Mesendoderm (in vitro differentiated cells): Measurements from ENCODE around the gene PCP2.
A peak's percentile ranks its signal among the peaks of the same experiment; 100 is the strongest.
"Not testable (repeated sequence)": the region's sequence is repeated elsewhere in the genome, so short reads cannot be mapped to it uniquely, and the experiment has no call there.

Experiments used
- DNase-seq: peaks from one replicate; pipeline ENCODE4 v3.0.0; 2013
- H2AK5ac ChIP-seq: 2 replicates; pipeline ENCODE4 v1.6.1; 2013; ENCODE audit warnings: low read length, inconsistent platforms
- H2BK120ac ChIP-seq: 2 replicates; pipeline ENCODE4 v1.6.1; 2013; ENCODE audit warnings: low read depth, mild to moderate bottlenecking, low read length, moderate library complexity, mixed read lengths
- H2BK15ac ChIP-seq: replicated peaks from 2 replicates; pipeline ENCODE4 v1.6.1; 2013; ENCODE audit warnings: low read depth, mild to moderate bottlenecking, moderate library complexity
- H2BK5ac ChIP-seq: 2 replicates; pipeline ENCODE4 v1.6.1; 2013; ENCODE audit warnings: low read length, inconsistent platforms
- H3K18ac ChIP-seq: 2 replicates; pipeline ENCODE4 v1.6.1; 2013; ENCODE audit warnings: mild to moderate bottlenecking, low read length, mixed read lengths
- H3K23ac ChIP-seq: one replicate; pipeline ENCODE4 v1.6.1; 2013; ENCODE audit warnings: low read length
- H3K27ac ChIP-seq: 2 replicates; pipeline ENCODE4 v1.5.1; 2013; ENCODE audit warnings: low read depth, mild to moderate bottlenecking, inconsistent platforms, low read length, moderate library complexity
- H3K27me3 ChIP-seq: 2 replicates; pipeline ENCODE4 v1.6.1; 2013; ENCODE audit warnings: low read length, control low read depth, mild to moderate bottlenecking, inconsistent platforms; ENCODE audit not compliant: insufficient read depth, poor library complexity
- H3K36me3 ChIP-seq: 2 replicates; pipeline ENCODE4 v1.6.1; 2013; ENCODE audit warnings: low read length, inconsistent platforms; ENCODE audit not compliant: control insufficient read depth, insufficient read depth
- H3K4ac ChIP-seq: one replicate; pipeline ENCODE4 v1.6.1; 2013; ENCODE audit warnings: low read depth, mild to moderate bottlenecking, low read length, moderate library complexity
- H3K4me1 ChIP-seq: 2 replicates; pipeline ENCODE4 v1.6.1; 2013; ENCODE audit warnings: low read depth, low read length, inconsistent platforms; ENCODE audit not compliant: control insufficient read depth
- H3K4me2 ChIP-seq: 2 replicates; pipeline ENCODE4 v1.6.1; 2013; ENCODE audit warnings: low read length
- H3K4me3 ChIP-seq: 2 replicates; pipeline ENCODE4 v1.5.1; 2013; ENCODE audit warnings: mild to moderate bottlenecking, low read length
- H3K56ac ChIP-seq: one replicate; pipeline ENCODE4 v1.6.1; 2013; ENCODE audit warnings: low read length
- H3K79me1 ChIP-seq: 2 replicates; pipeline ENCODE4 v1.6.1; 2013; ENCODE audit warnings: low read length, inconsistent platforms
- H3K79me2 ChIP-seq: 2 replicates; pipeline ENCODE4 v1.6.1; 2013; ENCODE audit warnings: mild to moderate bottlenecking, low read length; ENCODE audit not compliant: control insufficient read depth, insufficient read depth
- H3K9ac ChIP-seq: 2 replicates; pipeline ENCODE4 v1.6.1; 2013; ENCODE audit warnings: low read length, inconsistent platforms
- H4K5ac ChIP-seq: one replicate; pipeline ENCODE4 v1.6.1; 2013; ENCODE audit warnings: low read length
- H4K8ac ChIP-seq: one replicate; pipeline ENCODE4 v1.6.1; 2013; ENCODE audit warnings: low read depth, mild to moderate bottlenecking, control low read depth, low read length, moderate library complexity
- WGBS: extraction: QIAGEN DNeasy Blood & Tissue Kit; methylation state at CpG from one replicate; pipeline ENCODE4 v1.1.7; 2013; ENCODE audit warnings: low lambda C conversion rate, missing lambda C conversion rate; ENCODE audit not compliant: insufficient coverage; ENCODE audit errors: extremely low coverage; 5-methylcytosine and 5-hydroxymethylcytosine counted together

The PCP2 gene

DNA sequence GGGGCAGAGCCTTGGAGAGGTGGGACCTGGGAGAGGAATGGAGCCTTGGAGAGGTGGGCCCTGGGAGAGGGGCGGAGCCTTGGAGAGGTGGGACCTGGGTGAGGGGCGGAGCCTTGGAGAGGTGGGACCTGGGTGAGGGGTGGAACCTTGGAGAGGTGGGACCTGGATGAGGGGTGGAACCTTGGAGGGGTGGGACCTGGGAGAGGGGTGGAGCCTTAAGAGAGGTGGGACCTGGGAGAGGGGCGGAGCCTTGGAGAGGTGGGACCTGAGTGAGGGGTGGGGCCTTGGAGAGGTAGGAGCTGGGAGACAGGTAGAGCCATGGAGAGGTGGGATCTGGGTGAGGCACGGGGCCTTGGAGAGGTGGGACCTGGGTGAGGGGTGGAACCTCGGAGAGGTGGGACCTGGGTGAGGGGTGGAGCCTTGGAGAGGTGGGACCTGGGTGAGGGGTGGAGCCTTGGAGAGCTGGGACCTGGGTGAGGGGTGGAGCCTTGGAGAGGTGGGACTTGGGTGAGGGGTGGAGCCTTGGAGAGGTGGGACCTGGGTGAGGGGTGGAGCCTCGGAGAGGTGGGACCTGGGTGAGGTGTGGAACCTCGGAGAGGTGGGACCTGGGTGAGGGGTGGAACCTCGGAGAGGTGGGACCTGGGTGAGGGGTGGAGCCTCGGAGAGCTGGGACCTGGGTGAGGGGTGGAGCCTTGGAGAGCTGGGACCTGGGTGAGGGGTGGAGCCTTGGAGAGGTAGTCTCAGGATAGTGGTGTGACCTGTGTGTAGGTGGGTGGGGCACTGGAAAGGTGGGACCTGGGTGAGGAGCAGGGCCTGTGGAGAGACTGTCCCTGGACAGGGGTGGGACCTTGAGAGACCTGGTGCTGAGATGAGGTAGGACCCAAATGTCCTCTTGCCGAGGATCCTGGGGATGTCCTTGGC, 10.4 kb upstream of the PCP2 start:
- not testable (repeated sequence) for H3K18ac ChIP-seq, H3K9ac ChIP-seq, H3K4me2 ChIP-seq, H3K27ac ChIP-seq, H3K27me3 ChIP-seq, H3K36me3 ChIP-seq, H2BK120ac ChIP-seq, H2AK5ac ChIP-seq, H3K56ac ChIP-seq, H3K79me2 ChIP-seq, H3K79me1 ChIP-seq, H2BK15ac ChIP-seq, H3K23ac ChIP-seq, H4K8ac ChIP-seq, H2BK5ac ChIP-seq, H3K4me1 ChIP-seq, H3K4ac ChIP-seq, H3K4me3 ChIP-seq, H4K5ac ChIP-seq
- DNase-seq, result peak; percentile 79
- no CpG with 5 or more reads among the region's 10 CpGs for WGBS

DNA sequence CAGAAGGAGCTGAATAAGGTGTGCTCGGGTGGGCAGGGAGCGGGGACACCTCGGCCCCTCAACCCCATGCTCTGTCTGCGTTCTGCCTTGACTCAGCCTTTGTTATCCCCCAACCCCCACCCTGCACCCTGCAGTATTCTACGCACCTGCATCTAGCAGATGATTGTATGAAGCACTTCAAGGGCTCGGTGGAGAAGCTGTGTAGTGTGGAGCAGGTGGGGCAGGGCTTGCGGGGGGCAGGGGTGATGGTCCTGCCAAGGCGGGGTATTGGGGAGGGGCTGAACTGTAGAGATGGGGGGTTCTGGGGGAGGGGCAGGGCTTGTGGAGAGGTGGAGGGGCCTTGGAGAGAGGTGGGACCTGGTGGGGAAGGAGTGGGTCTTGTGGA, 9.5 kb upstream of the PCP2 start:
- H2AK5ac ChIP-seq, result no peak overlapping the region
- H3K27ac ChIP-seq, result no peak overlapping the region
- no peak overlapping the region for H3K9ac ChIP-seq
- no CpG with 5 or more reads among the region's 8 CpGs for WGBS
- no peak overlapping the region for H2BK15ac ChIP-seq
- H3K4me1 ChIP-seq, result no peaks in the 10 kb centered on the region
- H4K8ac ChIP-seq, result no peak overlapping the region
- no peak overlapping the region for H2BK5ac ChIP-seq
- no peak for DNase-seq
- H3K79me1 ChIP-seq, result peaks cover 2% of the 10 kb centered on the region
- H3K56ac ChIP-seq, result no peak overlapping the region
- no peak overlapping the region for H2BK120ac ChIP-seq
- no peak overlapping the region for H3K23ac ChIP-seq
- no peak overlapping the region for H3K4me3 ChIP-seq
- H4K5ac ChIP-seq, result no peak overlapping the region
- H3K4me2 ChIP-seq, result no peak overlapping the region
- H3K36me3 ChIP-seq, result no peaks in the 10 kb centered on the region
- H3K79me2 ChIP-seq, result no peaks in the 10 kb centered on the region
- H3K27me3 ChIP-seq, result no peaks in the 10 kb centered on the region
- H3K4ac ChIP-seq, result no peak overlapping the region
- H3K18ac ChIP-seq, result no peak overlapping the region

DNA sequence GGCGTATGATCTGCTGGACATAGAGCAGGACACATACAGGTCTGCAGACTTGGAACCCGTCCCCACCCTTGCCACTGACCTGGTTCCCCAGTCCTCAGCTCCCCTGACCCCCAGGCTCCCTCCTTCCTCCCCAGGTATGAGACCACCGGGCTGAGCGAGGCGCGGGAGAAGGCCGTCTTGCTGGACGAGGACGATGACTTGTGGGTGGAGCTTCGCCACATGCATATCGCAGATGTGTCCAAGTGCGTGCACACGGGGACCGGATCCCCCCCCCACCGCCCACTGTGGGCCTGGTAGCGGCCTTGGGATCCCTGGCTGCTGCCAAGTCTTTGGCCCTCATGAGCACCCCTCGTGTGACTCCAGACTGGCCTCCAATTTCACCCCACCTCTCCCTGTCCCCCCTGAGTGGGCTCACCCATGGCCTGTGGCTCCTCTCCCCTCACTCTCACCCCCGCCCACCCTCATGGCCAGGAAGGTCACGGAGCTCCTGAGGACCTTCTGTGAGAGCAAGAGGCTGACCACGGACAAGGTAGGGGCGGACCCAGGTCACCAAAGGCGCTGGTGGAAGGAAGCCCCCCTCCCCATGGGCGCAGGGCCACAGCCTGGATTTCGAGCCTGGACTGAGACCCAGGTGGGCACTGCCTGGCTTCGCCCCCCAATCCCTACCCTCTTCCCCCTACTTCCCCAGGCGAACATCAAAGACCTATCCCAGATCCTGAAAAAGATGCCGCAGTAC, 8.9 kb upstream of the PCP2 start:
- no peak for DNase-seq
- H3K18ac ChIP-seq, result no peak overlapping the region
- no peak overlapping the region for H3K4me2 ChIP-seq
- no peak overlapping the region for H3K56ac ChIP-seq
- H2BK5ac ChIP-seq, result no peak overlapping the region
- H3K79me2 ChIP-seq, result no peaks in the 10 kb centered on the region
- WGBS, result no CpG with 5 or more reads among the region's 27 CpGs
- no peak overlapping the region for H3K4me3 ChIP-seq
- no peak overlapping the region for H3K9ac ChIP-seq
- H3K36me3 ChIP-seq, result no peaks in the 10 kb centered on the region
- no peaks in the 10 kb centered on the region for H3K27me3 ChIP-seq
- no peaks in the 10 kb centered on the region for H3K4me1 ChIP-seq
- H3K79me1 ChIP-seq, result peaks cover 2% of the 10 kb centered on the region
- no peak overlapping the region for H3K23ac ChIP-seq
- H3K27ac ChIP-seq, result no peak overlapping the region
- H2AK5ac ChIP-seq, result no peak overlapping the region
- no peak overlapping the region for H4K5ac ChIP-seq
- no peak overlapping the region for H2BK15ac ChIP-seq
- no peak overlapping the region for H2BK120ac ChIP-seq
- no peak overlapping the region for H3K4ac ChIP-seq
- H4K8ac ChIP-seq, result no peak overlapping the region

DNA sequence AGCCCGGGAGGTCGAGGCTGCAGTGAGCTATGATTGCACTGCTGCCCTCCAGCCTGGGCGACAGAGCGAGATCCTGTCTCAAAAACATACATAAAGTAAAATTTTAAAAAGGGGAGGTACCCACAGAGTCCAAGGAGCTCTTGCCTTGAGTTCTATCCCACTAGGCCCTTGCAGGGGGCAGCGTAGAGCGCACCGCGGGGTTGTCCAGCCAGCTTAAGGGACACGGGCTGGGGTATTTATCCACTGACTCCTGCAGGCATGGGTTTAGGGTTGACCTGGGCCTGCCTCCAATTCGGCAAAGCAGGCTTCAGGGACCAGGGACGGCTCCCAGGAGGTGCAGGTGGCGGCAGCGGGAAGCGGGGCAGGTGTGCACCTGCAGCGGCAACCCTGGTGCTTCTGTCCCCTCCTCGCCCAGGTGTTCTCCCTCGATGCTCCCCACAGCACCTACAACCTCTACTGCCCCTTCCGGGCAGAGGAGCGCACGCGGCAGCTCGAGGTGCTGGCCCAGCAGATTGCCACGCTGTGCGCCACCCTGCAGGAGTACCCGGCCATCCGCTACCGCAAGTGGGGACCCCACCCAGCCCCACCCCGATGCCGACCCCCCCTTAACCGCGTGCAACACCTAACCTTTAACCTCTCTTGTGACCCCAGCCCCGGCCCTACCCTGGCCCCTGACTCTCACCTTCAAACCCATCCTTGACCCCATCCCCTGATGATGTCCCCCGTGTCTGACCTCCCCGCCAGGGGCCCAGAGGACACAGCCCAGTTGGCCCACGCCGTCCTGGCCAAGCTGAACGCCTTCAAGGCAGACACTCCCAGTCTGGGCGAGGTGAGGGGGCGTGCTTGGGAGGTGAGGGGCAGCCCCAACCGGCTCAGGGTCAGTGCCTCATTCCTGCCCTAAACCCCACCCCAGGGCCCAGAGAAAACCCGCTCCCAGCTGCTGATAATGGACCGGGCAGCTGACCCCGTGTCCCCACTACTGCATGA, 8.1 kb upstream of the PCP2 start:
- Histone ChIP-seq H3K36me3 (no peaks in the 10 kb centered on the region), H3K56ac (no peak overlapping the region), H2AK5ac (no peak overlapping the region), H3K79me2 (no peaks in the 10 kb centered on the region), H3K4ac (no peak overlapping the region), H3K27me3 (no peaks in the 10 kb centered on the region), H2BK5ac (no peak overlapping the region), H3K9ac (no peak overlapping the region), H3K4me1 (no peaks in the 10 kb centered on the region), H4K5ac (no peak overlapping the region), H3K23ac (no peak overlapping the region), H3K27ac (no peak overlapping the region), H2BK120ac (no peak overlapping the region), H3K4me3 (no peak overlapping the region), H3K79me1 (peaks cover 2% of the 10 kb centered on the region), H3K4me2 (no peak overlapping the region), H3K18ac (no peak overlapping the region), H2BK15ac (no peak overlapping the region), H4K8ac (no peak overlapping the region)
- peak; percentile 33 for DNase-seq
- no CpG with 5 or more reads among the region's 43 CpGs for WGBS

DNA sequence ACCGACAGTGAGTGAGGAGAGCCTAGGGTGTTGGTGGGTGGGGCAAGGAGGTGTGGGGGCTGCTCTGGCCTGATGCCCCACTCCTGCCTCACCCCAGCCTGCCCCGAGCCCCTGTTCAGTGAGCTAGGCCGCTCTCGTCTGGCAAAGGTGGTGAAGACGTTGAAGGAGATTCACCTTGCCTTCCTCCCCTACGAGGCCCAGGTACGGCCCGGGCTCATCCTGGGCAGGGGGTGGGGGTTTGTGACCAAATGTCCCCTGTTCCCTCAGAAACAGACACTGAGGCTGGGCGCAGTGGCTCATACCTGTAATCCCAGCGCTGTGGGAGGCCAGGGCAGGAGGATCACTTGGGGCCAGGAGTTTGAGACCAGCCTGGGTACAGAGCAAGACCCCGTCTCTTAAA, 7.3 kb upstream of the PCP2 start:
- Histone ChIP-seq H3K4me1 (no peaks in the 10 kb centered on the region), H4K8ac (no peak overlapping the region), H3K36me3 (no peaks in the 10 kb centered on the region), H3K79me1 (peaks cover 2% of the 10 kb centered on the region), H2AK5ac (no peak overlapping the region), H4K5ac (no peak overlapping the region), H3K9ac (no peak overlapping the region), H3K79me2 (no peaks in the 10 kb centered on the region), H3K27ac (no peak overlapping the region), H2BK120ac (no peak overlapping the region), H3K18ac (no peak overlapping the region), H3K56ac (no peak overlapping the region), H3K4me2 (no peak overlapping the region), H3K27me3 (no peaks in the 10 kb centered on the region), H2BK5ac (no peak overlapping the region), H3K4me3 (no peak overlapping the region), H2BK15ac (no peak overlapping the region), H3K4ac (no peak overlapping the region), H3K23ac (no peak overlapping the region)
- no CpG with 5 or more reads among the region's 11 CpGs for WGBS
- no peak for DNase-seq
